GM21723 (cell line): ENCODE measurements around the gene TMEM127.
"Not testable (repeated sequence)": the region's sequence is repeated elsewhere in the genome, so short reads cannot be mapped to it uniquely, and the experiment has no call there.

ENCODE experiments used
- ATAC-seq: cut with Tn5 transposase; IDR thresholded peaks from one replicate; pipeline ENCODE4 v1.9.1; 2021; ENCODE audit warnings: mild to moderate bottlenecking, moderate library complexity; ENCODE audit not compliant: unreplicated experiment

Gene TMEM127

GRCh38 chr2:96265840-96266679 is at the start of gene TMEM127, which contains the start of gene CIAO1:
Gene TMEM127, minus strand, starts transcription at chr2:96265997. Its CDS starts 616 bp downstream, at chr2:96265381.
Gene CIAO1, plus strand, starts transcription at chr2:96266225. Its CDS starts 126 bp downstream, at chr2:96266351.
- ATAC-seq, result peak; percentile 91

DNA sequence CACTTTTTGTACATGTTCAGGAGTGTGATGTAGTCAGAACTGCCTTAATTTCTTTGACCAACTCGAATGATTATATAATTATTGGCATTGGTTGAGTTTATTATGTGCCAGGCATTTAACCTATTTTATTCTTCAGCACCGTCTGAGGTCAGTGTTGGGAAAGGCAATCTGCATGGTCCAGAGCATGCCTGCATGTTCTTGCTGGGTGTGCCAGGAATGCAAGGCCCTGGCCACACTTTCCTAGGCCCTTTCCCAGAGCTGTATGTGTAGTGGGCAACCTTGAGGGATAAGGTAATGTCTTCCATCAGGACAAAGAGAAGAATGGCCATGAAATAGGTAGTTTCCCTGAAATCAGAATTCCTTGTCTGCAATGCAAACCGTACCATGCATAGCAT is 49.2 kb upstream of the TMEM127 start:
- no peak for ATAC-seq

GRCh38 chr2:96308248-96308647 is 42.5 kb upstream of the TMEM127 start:
- no peak for ATAC-seq

- no peak for ATAC-seq
These were observed 40.6 kb upstream of the TMEM127 start for GRCh38 chr2:96306370-96306769.

- no peak for ATAC-seq
These were observed 40.1 kb upstream of the TMEM127 start for GRCh38 chr2:96305979-96306308.

DNA sequence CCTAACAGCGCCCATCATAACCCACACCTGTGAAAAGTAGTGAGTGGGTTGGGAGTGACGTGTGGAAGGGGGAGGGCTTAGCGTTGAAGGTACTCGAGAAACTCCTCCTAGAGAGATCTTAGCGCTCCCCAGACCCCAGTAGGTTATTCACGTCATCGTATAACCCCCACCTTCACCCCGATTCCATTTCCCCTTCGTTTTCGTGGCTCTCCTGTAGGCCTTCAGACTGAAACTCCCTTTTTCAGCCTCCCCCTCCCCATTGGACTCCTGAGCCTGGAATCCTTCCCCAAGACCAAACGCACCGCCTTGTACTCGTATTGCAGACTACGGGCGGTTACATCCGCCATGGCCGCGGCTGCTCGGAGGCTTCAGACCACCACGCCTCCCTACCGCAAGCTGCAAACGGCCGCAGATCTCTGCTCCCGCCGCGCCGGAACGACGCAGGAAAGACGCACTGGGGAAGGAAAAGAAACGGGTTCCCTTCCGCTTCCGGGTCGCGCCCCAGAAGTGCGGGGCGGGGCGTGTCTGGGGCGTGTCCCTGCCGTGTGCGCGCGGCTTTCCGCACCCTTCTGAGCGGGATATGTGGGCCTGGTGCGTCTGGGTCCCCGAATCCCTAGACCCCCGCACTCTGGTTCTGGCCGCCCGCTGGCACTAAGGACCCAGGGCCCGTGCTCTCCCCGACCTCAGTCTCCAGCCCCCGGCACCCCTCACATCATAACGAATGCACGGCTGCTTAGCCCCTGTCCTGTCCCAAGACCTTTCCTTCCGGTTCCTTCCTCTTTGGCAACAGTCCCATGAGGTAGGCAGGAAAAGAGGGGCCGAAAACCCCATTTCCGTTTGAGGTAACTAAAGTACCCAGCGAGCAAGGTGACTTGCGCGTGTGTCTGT is 39.5 kb upstream of the TMEM127 start, which contains the start of gene SNRNP200:
TSS of gene SNRNP200 (minus strand) at position 456 of the 888 bp plus-strand sequence. CDS start at position 347, 109 bp downstream.
- ATAC-seq, result peak; percentile 88

DNA sequence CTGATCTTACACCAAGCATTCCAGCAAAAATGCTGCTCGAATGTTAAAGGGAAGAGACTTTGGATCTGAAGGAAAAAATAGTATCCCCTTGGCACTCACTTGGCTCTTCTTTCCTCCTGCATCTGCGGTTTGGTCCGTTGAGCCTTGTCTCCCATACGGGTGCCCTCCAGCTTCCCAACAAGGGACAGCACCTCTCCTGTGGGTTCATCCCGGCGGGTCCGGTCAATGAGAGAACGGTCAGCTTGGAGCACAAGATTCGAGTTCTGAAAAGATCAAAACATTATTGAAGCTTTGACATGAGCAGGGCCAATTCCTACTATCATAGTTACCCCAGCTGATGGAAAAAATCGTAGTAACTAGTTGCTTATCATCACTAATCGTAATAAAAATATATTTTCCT is 38.8 kb upstream of the TMEM127 start:
- ATAC-seq, result no peak

GRCh38 chr2:96301865-96302264 is 36.1 kb upstream of the TMEM127 start:
- no peak for ATAC-seq

- no peak for ATAC-seq
These were observed 31.1 kb upstream of the TMEM127 start for GRCh38 chr2:96296925-96297324.

- ATAC-seq, result not testable (repeated sequence)
These were observed 28.5 kb upstream of the TMEM127 start for GRCh38 chr2:96294271-96294670.

GRCh38 chr2:96291751-96292150 is 26.0 kb upstream of the TMEM127 start:
- no peak for ATAC-seq

- no peak for ATAC-seq
These were observed 21.6 kb upstream of the TMEM127 start for GRCh38 chr2:96287273-96287856.

GRCh38 chr2:96276787-96277499 is 11.1 kb upstream of the TMEM127 start:
- ATAC-seq, result no peak

GRCh38 chr2:96274355-96275056 is 8.7 kb upstream of the TMEM127 start:
- no peak for ATAC-seq

DNA sequence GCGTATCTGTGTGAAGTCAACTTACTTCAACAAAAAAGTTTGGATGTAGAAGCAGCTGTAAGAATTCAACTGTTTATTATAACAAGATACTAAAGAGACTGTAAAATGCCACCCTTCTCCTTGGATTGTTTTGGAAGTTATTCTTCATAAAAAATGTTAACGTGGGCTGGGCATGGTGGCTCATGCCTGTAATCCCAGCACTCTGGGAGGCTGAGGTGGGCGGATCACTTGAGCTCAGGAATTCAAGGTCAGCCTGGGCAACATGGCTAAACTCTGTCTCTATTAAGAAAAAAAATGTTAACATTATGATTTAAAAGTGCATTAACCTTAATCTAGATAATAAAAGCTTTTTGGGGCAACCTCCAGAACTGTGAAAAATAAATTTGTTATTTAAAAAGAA is 8.0 kb upstream of the TMEM127 start:
- ATAC-seq, result no peak

- no peak for ATAC-seq
These were observed 6.2 kb upstream of the TMEM127 start for GRCh38 chr2:96271995-96272394.

DNA sequence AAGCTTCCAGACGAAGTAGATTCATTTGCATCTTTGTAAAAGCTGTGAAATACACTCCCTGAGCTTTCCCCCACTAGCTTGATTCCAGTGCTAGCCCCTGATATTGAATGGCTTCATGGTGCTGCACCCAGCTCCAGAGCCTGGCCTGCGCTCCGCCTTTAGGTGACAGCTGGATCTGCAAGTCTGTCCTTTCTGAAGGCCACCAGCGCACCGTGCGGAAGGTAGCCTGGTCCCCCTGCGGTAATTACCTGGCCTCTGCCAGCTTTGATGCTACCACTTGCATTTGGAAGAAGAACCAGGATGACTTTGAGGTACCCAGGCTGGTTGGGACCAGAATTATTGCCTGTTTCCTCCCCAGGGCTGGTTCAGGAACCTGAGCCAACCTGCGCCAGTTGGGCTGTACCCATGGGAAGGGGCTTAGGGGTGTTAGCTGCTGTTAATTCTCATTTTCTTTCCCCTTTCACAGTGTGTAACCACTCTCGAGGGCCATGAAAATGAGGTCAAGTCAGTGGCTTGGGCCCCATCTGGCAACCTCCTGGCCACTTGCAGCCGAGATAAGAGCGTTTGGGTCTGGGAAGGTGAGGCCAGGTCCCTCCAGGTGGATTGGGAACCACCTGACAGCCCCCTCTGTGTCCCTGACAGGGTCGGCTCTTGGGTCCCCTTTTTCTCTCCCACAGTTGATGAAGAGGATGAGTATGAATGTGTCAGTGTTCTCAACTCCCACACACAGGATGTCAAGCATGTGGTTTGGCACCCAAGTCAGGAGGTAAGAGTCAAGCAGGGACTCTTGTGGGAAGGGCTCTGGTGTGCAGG is 1.6 kb upstream of the TMEM127 start:
- no peak for ATAC-seq

- peak; percentile 25 for ATAC-seq
These were observed 403 bp downstream of the TMEM127 start for GRCh38 chr2:96265349-96265839.
